Osteocyte (in vitro differentiated cells): Measurements from ENCODE around the gene MOG. TPM values are rescaled to one million over a fixed set of nuclear protein-coding genes. Genes with fewer than 3 reads are reported as not detected.

Experiments
- DNase-seq: peaks from one replicate; pipeline ENCODE4 v3.0.0; 2021; ENCODE audit warnings: mixed read lengths; ENCODE audit not compliant: unreplicated experiment; ENCODE audit errors: extremely low spot score
- H3K27ac Mint-ChIP-seq: one replicate; pipeline ENCODE4 v1.8.0; 2021; ENCODE audit warnings: mild to moderate bottlenecking, mixed read lengths; ENCODE audit not compliant: unreplicated experiment
- H3K27me3 Mint-ChIP-seq: one replicate; pipeline ENCODE4 v1.8.0; 2021; ENCODE audit warnings: mixed read lengths; ENCODE audit not compliant: unreplicated experiment
- H3K36me3 Mint-ChIP-seq: one replicate; pipeline ENCODE4 v1.8.0; 2021; ENCODE audit warnings: mixed read lengths; ENCODE audit not compliant: unreplicated experiment
- H3K4me1 Mint-ChIP-seq: one replicate; pipeline ENCODE4 v1.8.0; 2021; ENCODE audit warnings: mixed read lengths; ENCODE audit not compliant: unreplicated experiment
- H3K4me3 Mint-ChIP-seq: one replicate; pipeline ENCODE4 v1.8.0; 2021; ENCODE audit warnings: mild to moderate bottlenecking, moderate library complexity, mixed read lengths; ENCODE audit not compliant: unreplicated experiment
- H3K9me3 Mint-ChIP-seq: one replicate; pipeline ENCODE4 v1.8.0; 2021; ENCODE audit warnings: mixed read lengths; ENCODE audit not compliant: unreplicated experiment
- total RNA-seq: library from RNA; stranded (reverse); gene quantifications from 2 replicates; pipeline ENCODE4 v1.2.1, GENCODE V29; 2021
- TF ChIP-seq, protein P1 (sequence below): fragments of 200-600 bp; sonication (generic); IDR thresholded peaks from 2 replicates; pipeline ENCODE4 v1.5.0; 2021; ENCODE audit warnings: antibody characterized with exemption, mild to moderate bottlenecking, moderate library complexity

Gene MOG
- total RNA-seq, 1 donor from 2014 or later = not detected

DNA sequence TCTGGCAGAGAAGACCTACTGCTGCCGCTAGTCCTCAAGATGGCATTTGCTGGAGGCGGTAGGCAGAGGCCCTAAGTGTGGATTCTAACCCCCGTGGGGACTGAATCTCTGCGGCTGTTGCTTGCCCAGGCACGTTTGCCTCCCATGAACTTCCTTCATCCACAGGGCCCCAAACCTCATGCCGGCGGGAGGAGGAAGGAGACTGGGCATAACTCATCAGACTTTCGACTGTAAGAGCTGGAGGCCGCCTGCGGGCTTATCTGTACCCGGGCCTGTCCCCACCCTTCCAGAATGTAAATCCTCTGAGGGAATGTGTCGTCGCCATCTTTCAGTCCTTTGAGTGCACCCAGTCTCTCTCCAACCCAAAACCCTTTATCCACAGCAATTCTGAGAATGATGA is 23.1 kb downstream of the MOG start:
- H3K9me3 Mint-ChIP-seq = no peaks in the 10 kb centered on the region
- no peaks in the 10 kb centered on the region for H3K36me3 Mint-ChIP-seq
- TF ChIP-seq, protein P1, sequence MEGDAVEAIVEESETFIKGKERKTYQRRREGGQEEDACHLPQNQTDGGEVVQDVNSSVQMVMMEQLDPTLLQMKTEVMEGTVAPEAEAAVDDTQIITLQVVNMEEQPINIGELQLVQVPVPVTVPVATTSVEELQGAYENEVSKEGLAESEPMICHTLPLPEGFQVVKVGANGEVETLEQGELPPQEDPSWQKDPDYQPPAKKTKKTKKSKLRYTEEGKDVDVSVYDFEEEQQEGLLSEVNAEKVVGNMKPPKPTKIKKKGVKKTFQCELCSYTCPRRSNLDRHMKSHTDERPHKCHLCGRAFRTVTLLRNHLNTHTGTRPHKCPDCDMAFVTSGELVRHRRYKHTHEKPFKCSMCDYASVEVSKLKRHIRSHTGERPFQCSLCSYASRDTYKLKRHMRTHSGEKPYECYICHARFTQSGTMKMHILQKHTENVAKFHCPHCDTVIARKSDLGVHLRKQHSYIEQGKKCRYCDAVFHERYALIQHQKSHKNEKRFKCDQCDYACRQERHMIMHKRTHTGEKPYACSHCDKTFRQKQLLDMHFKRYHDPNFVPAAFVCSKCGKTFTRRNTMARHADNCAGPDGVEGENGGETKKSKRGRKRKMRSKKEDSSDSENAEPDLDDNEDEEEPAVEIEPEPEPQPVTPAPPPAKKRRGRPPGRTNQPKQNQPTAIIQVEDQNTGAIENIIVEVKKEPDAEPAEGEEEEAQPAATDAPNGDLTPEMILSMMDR = no peak
- H3K4me3 Mint-ChIP-seq = no peak overlapping the region
- DNase-seq = no peak
- H3K27ac Mint-ChIP-seq = no peak overlapping the region
- H3K4me1 Mint-ChIP-seq = peaks cover 21% of the 10 kb centered on the region
- peaks cover 11% of the 10 kb centered on the region for H3K27me3 Mint-ChIP-seq

DNA sequence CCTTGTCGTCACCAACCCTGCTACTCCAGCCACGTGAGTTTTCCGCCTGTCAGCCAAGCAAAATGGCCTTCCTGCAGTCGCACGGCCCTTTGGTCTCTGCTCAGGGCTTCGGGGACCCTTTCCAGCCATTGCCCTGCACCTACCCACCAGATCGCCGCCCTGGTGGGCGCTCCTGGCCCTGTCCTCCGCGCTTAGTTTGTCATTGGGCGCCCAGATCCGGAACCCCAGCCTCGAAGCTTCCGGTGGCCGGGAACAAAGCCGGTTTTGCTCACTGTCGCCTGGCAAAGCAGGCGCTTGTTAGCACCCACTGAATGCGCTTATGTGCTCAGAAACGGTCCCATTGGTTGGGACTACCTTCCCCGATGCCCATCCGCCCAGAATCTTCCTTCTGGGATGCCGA is 23.5 kb downstream of the MOG start:
- Mint-ChIP-seq H3K36me3 (no peaks in the 10 kb centered on the region), H3K27ac (no peak overlapping the region), H3K9me3 (no peaks in the 10 kb centered on the region), H3K4me1 (peaks cover 21% of the 10 kb centered on the region), H3K4me3 (no peak overlapping the region), H3K27me3 (peaks cover 12% of the 10 kb centered on the region)
- TF ChIP-seq, protein P1 = no peak
- DNase-seq = no peak

DNA sequence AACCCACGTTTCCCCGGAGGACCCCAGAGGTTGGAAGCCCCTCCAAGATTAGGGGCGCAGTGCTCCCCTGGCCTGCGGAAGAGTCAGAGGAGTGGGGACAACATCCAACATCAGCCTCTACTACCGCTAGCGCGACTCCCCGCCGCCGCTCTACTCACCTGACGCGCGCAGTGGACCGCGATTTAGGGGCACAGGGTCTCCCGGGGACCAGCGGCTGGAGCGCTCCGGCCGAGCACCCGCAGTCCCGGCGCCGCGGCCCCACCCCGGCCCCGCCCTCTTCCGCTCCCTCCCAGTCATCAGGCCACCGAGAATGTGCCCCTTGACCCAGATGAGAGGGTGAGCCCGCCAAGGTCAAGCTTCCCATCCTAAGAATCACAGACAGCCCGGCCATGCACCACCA is 24.0 kb downstream of the MOG start, which contains the start of gene ZFP57:
ZFP57 (minus strand) TSS at position 249 of the 400 bp plus-strand sequence. CDS start 4,149 bp downstream, outside the sequence.
- H3K9me3 Mint-ChIP-seq = no peaks in the 10 kb centered on the region
- H3K27ac Mint-ChIP-seq = no peak within 1 kb of the TSS
- no peak for DNase-seq
- peaks cover 21% of the 10 kb centered on the region for H3K4me1 Mint-ChIP-seq
- no peaks in the 10 kb centered on the region for H3K36me3 Mint-ChIP-seq
- peaks cover 12% of the 10 kb centered on the region for H3K27me3 Mint-ChIP-seq
- H3K4me3 Mint-ChIP-seq = no peak within 1 kb of the TSS
- TF ChIP-seq, protein P1 = no peak

DNA sequence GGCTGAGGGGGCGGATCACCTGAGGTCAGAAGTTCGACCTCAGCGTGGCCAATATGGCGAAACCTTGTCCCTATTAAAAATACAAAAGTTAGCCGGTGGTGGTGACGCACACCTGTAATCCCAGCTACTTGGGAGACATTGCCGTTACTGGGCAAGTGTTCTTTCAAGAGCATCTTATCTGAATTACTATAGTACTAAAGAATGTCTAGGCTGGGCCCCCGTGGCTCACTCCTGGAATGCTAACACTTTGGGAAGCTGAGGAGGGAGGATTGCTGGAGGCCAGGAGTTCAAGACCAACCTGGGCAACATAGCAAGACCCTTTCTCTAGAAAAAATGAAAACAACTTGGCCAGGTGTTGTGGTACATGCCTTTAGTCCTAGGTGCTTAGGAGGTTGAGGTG is 24.9 kb downstream of the MOG start:
- no peak for DNase-seq
- no peak overlapping the region for H3K4me3 Mint-ChIP-seq
- no peak overlapping the region for H3K27ac Mint-ChIP-seq
- no peaks in the 10 kb centered on the region for H3K9me3 Mint-ChIP-seq
- peaks cover 13% of the 10 kb centered on the region for H3K4me1 Mint-ChIP-seq
- H3K27me3 Mint-ChIP-seq = peaks cover 15% of the 10 kb centered on the region
- TF ChIP-seq, protein P1 = no peak
- no peaks in the 10 kb centered on the region for H3K36me3 Mint-ChIP-seq

DNA sequence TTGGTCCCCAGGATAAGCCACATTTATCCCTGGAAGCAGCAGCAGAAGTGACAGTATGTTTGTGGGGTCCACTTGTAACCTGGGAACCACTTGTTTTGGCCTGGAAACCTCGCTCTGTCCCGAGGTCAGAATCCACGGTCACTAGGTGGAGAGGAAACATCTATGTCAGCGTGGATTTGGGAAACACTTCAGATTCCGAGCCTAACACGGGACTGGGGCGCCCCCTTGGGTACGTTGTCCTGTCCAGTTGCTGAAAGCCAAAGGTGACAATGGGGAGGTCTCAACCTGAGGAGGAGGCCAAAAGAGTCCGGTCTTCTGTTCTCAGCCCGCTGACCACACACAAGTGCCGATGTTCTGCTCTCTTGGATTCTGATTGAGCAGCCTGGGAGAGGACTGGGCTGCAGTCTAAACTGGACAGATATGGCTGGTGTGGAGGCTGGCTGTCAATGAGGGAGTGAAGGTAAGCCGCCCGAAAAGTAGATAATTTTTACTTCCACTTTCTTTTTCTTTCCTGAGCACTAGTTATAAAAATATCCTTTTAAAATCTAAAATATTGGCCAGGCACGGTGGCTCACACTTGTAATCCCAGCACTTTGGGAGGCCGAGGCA is 28.9 kb downstream of the MOG start:
- DNase-seq = no peak
- H3K36me3 Mint-ChIP-seq = no peaks in the 10 kb centered on the region
- no peak overlapping the region for H3K27ac Mint-ChIP-seq
- TF ChIP-seq, protein P1 = peak; percentile 30
- no peaks in the 10 kb centered on the region for H3K9me3 Mint-ChIP-seq
- no peaks in the 10 kb centered on the region for H3K4me1 Mint-ChIP-seq
- no peak overlapping the region for H3K4me3 Mint-ChIP-seq
- peaks cover 23% of the 10 kb centered on the region for H3K27me3 Mint-ChIP-seq
